ENCODE results near the gene C19orf33.

The C19orf33 gene

DNA sequence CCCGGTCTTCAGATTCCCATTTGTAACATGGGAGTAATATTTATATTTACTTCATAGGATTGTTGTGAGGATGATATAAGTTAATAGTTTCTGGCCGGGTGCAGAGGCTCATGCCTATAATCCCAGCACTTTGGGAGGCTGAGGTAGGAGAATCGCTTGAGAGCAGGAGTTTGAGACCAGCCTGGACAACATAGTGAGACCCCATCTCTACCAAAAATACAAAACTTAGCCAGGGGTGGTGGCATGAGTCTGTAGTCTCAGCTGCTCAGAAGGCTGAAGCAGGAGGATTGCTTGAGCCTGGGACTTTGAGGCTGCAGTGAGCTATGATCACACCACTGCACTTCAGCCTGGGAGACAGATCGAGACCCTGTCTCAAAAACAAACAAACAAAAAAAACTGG, 42.8 kb downstream of the C19orf33 start:
- no peak for DNase-seq

DNA sequence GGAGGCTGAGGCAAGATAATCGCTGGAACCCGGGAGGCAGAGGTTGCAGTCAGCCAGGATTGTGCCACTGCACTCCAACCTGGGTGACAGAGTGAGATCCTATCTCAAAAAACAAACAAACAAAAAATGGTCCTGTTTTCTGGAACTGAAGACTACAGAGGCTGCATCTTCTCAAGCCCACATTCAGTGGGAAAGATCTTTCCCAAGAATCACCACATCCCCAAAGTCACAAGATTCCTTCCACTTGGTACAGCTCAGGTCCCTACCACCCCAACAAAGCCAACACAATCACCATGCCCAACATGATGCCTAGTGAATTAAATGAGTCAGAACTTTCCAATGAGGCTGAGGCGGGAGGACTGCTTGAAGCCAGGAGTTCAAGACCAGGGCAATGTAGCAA, 46.8 kb downstream of the C19orf33 start:
- no peak for DNase-seq

DNA sequence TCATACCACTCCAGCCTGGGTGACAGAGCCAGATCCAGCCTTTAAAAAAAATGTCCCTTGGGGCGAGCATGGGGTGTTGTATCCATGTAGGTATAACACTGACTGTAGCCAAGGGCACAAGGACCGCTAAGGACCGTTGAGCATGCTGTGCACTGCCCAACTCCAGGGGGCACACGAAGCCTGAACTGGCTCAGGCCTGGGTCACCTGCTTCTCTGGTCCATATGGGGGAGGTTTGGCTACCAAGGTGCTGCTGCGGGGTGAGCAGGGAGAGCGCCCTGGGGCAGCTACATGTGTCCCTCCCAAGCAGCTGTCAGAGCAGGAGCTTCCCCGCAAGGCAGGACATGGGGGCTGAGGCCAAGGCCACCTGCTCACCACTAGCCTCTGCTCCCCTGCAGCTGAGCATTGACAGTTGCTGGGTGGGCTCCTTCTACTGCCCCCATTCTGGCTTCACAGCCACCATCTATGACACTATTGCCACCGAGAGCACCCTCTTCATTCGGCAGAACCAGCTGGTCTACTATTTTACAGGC, 47.9 kb downstream of the C19orf33 start:
- DNase-seq: no peak

DNA sequence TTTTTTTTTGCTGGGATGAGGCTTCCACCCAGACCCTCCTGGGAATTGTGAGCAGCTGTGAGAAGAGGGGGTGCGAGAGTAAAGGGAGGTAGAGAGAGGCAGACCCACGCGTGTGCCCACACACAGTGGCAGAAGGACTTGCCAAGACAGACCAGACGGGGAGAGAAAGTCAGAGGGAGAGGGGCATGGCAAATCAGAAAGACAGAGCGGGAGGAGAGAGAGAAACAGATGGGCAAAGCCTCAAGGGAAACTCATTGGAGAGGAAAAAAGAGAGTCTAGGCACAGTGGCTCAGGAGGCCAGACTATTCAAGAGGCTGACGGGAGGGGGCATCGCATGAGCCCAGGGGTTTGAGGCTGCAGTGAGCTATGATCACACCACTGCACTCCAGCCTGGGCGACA, 48.6 kb downstream of the C19orf33 start:
- DNase-seq: no peak

All from activated CD4-positive, alpha-beta T cell treated with anti-CD3 and anti-CD28 coated beads for 4 hours (primary cell).